ENCODE measurements around the gene GPRIN3.

The GPRIN3 gene

DNA sequence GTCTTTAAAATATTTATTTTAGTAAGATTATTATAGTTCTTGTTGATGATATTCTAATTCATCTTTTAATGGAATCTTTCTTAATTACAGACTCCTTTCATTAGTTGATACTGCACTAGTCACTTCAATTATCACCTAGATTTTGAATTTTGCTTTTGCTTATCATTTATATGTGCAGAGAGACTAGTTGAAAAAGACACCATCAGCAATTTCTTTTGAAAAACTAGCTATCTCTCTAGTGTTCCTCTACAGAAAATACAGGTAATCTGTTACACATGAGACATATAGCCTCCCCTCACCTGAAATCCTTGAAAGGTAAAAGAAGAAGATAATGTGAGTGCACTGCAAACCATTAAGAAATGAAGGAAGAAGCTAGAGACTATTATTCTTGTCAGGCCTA lies 31.3 kb downstream of the GPRIN3 start:
- no peak overlapping the region for H3K27ac ChIP-seq (ENCODE audit: poor library complexity, severe bottlenecking)
- H3K36me3 ChIP-seq (ENCODE audit: low read depth) = no peaks in the 10 kb centered on the region
- no peaks in the 10 kb centered on the region for H3K4me1 ChIP-seq (ENCODE audit: insufficient read depth, poor library complexity, severe bottlenecking)
- no peak overlapping the region for H3K4me3 ChIP-seq (ENCODE audit: severe bottlenecking)
- TF ChIP-seq, protein P1, sequence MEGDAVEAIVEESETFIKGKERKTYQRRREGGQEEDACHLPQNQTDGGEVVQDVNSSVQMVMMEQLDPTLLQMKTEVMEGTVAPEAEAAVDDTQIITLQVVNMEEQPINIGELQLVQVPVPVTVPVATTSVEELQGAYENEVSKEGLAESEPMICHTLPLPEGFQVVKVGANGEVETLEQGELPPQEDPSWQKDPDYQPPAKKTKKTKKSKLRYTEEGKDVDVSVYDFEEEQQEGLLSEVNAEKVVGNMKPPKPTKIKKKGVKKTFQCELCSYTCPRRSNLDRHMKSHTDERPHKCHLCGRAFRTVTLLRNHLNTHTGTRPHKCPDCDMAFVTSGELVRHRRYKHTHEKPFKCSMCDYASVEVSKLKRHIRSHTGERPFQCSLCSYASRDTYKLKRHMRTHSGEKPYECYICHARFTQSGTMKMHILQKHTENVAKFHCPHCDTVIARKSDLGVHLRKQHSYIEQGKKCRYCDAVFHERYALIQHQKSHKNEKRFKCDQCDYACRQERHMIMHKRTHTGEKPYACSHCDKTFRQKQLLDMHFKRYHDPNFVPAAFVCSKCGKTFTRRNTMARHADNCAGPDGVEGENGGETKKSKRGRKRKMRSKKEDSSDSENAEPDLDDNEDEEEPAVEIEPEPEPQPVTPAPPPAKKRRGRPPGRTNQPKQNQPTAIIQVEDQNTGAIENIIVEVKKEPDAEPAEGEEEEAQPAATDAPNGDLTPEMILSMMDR (IDR thresholded peaks at IDR 0.05; ENCODE audit: poor library complexity, severe bottlenecking) = no peak
- ATAC-seq (ENCODE audit: low read depth) (no peak), DNase-seq (ENCODE audit: low spot score) (no peak)
- H3K9me3 ChIP-seq (ENCODE audit: severe bottlenecking) = no peaks in the 10 kb centered on the region
- no peaks in the 10 kb centered on the region for H3K27me3 ChIP-seq (ENCODE audit: insufficient read depth, poor library complexity, severe bottlenecking)

GRCh38 chr4:89275587-89275986 lies 32.0 kb downstream of the GPRIN3 start:
- DNase-seq (ENCODE audit: low spot score) (no peak), ATAC-seq (ENCODE audit: low read depth) (no peak)
- no peaks in the 10 kb centered on the region for H3K27me3 ChIP-seq (ENCODE audit: insufficient read depth, poor library complexity, severe bottlenecking)
- no peak overlapping the region for H3K27ac ChIP-seq (ENCODE audit: poor library complexity, severe bottlenecking)
- TF ChIP-seq, protein P1 (IDR thresholded peaks at IDR 0.05; ENCODE audit: poor library complexity, severe bottlenecking) = no peak
- H3K36me3 ChIP-seq (ENCODE audit: low read depth) = no peaks in the 10 kb centered on the region
- no peaks in the 10 kb centered on the region for H3K9me3 ChIP-seq (ENCODE audit: severe bottlenecking)
- H3K4me3 ChIP-seq (ENCODE audit: severe bottlenecking) = no peak overlapping the region
- H3K4me1 ChIP-seq (ENCODE audit: insufficient read depth, poor library complexity, severe bottlenecking) = no peaks in the 10 kb centered on the region

DNA sequence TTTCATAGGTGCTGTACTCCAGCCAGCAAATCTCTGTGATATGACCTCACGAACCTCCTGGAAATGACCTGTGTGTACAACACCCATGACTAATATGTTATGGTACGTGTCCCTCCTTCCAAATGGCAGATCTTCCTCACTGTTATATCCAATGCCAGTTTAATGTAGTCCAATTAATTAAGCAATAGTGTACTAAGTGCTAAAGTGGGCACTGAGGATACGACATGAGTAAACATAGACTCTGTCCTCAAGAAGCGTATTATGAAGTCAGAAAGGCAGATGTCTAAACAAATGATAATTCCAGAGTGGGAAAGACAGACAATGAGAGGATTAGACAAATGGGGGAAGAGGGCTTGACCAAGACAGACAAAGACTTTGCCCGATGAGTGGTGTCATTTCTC lies 33.9 kb downstream of the GPRIN3 start:
- ATAC-seq (ENCODE audit: low read depth) = no peak
- H3K9me3 ChIP-seq (ENCODE audit: severe bottlenecking) = no peaks in the 10 kb centered on the region
- DNase-seq (ENCODE audit: low spot score) = no peak

DNA sequence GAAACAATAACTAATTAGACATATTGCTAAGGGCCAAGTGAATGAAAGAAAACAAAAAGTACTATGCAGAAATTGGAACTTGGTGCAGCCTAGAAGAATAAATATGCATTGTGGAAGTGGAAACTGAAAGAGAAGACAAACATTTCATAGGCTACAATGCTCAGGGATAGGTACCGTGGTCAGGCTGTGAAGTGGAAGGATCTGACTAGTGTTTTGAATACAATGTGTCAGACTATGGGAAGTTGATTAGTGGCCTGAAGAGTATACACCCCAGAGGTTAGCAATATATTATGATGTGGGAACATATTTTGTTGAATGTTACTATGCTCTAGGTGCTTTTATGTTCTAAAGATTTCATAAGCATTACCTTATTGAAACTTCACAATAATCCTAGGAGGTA lies 36.8 kb downstream of the GPRIN3 start:
- Histone ChIP-seq H3K4me1 (ENCODE audit: insufficient read depth, poor library complexity, severe bottlenecking) (no peaks in the 10 kb centered on the region), H3K27me3 (ENCODE audit: insufficient read depth, poor library complexity, severe bottlenecking) (no peaks in the 10 kb centered on the region), H3K36me3 (ENCODE audit: low read depth) (no peaks in the 10 kb centered on the region), H3K27ac (ENCODE audit: poor library complexity, severe bottlenecking) (no peak overlapping the region), H3K4me3 (ENCODE audit: severe bottlenecking) (no peak overlapping the region), H3K9me3 (ENCODE audit: severe bottlenecking) (no peaks in the 10 kb centered on the region)
- TF ChIP-seq, protein P1 (IDR thresholded peaks at IDR 0.05; ENCODE audit: poor library complexity, severe bottlenecking) = no peak
- no peak for ATAC-seq (ENCODE audit: low read depth)
- DNase-seq (ENCODE audit: low spot score) = no peak

More for the DNA sequence above, 33.9 kb downstream of the GPRIN3 start:
- H3K27me3 ChIP-seq (ENCODE audit: insufficient read depth, poor library complexity, severe bottlenecking) = no peaks in the 10 kb centered on the region
- H3K4me3 ChIP-seq (ENCODE audit: severe bottlenecking) = no peak overlapping the region
- TF ChIP-seq, protein P1 (IDR thresholded peaks at IDR 0.05; ENCODE audit: poor library complexity, severe bottlenecking) = no peak
- H3K36me3 ChIP-seq (ENCODE audit: low read depth) = no peaks in the 10 kb centered on the region
- no peaks in the 10 kb centered on the region for H3K4me1 ChIP-seq (ENCODE audit: insufficient read depth, poor library complexity, severe bottlenecking)
- H3K27ac ChIP-seq (ENCODE audit: poor library complexity, severe bottlenecking) = no peak overlapping the region

DNA sequence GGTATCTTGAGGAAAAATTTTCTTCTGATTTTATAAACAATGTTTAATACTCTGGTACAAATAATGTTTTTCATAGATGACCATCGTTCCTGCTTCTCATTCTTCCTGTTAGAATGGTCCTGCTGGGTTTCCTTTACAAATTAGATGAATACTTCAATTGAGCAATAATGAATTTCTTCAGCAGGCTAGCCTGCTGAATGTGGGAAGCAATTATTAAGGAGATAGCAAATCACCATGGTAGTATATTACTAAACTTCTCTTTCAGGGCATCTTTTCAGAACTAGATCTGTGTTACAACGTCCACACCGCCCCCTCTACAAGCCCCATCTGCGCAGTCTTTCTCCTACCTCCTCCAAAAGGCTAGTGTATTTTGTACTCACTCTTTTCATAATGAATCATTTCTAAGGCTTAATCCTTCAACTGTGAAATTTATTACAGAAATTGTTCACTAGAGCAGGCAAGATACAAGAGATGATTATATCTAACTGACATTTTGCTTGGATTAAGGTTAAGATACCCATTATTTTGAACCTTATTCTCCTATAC lies 38.4 kb downstream of the GPRIN3 start:
- Histone ChIP-seq H3K27ac (ENCODE audit: poor library complexity, severe bottlenecking) (no peak overlapping the region), H3K27me3 (ENCODE audit: insufficient read depth, poor library complexity, severe bottlenecking) (no peaks in the 10 kb centered on the region), H3K4me1 (ENCODE audit: insufficient read depth, poor library complexity, severe bottlenecking) (no peaks in the 10 kb centered on the region), H3K4me3 (ENCODE audit: severe bottlenecking) (no peak overlapping the region), H3K36me3 (ENCODE audit: low read depth) (no peaks in the 10 kb centered on the region), H3K9me3 (ENCODE audit: severe bottlenecking) (no peaks in the 10 kb centered on the region)
- TF ChIP-seq, protein P1 (IDR thresholded peaks at IDR 0.05; ENCODE audit: poor library complexity, severe bottlenecking) = no peak
- ATAC-seq (ENCODE audit: low read depth) = no peak
- no peak for DNase-seq (ENCODE audit: low spot score)

Measured in RWPE2 (cell line).